HCT116 (cell line): Measurements from ENCODE around the gene SSMEM1.

Experiments used
- ATF3 ChIP-seq: IDR thresholded peaks from 2 replicates; pipeline ENCODE4 v1.6.1; 2012
- EZH2 ChIP-seq: fragments of 200-600 bp; sonication (generic); IDR thresholded peaks from 2 replicates; pipeline ENCODE4 v1.6.1; 2017; ENCODE audit warnings: antibody characterized with exemption, mixed run types
- EZH2phosphoT487 ChIP-seq: fragments of 200-600 bp; IDR thresholded peaks from 2 replicates; pipeline ENCODE4 v1.6.1; 2018; ENCODE audit warnings: antibody characterized with exemption, borderline replicate concordance
- FOSL1 ChIP-seq: IDR thresholded peaks from 2 replicates; pipeline ENCODE4 v1.6.1; 2012; ENCODE audit warnings: low read depth
- MAX ChIP-seq: IDR thresholded peaks from 2 replicates; pipeline ENCODE4 v1.6.1; 2012
- POLR2A ChIP-seq: IDR thresholded peaks from 2 replicates; pipeline ENCODE4 v1.7.0; 2011; ENCODE audit warnings: borderline replicate concordance; ENCODE audit not compliant: insufficient read depth, insufficient read length; ENCODE audit errors: extremely low read depth
- POLR2AphosphoS5 ChIP-seq: IDR thresholded peaks from 2 replicates; pipeline ENCODE4 v1.6.1; 2011; ENCODE audit warnings: mild to moderate bottlenecking, low read depth, low read length, moderate library complexity
- RAD21 ChIP-seq: IDR thresholded peaks from 2 replicates; pipeline ENCODE4 v1.6.1; 2012; ENCODE audit warnings: low read depth, mild to moderate bottlenecking
- SP1 ChIP-seq: IDR thresholded peaks from 2 replicates; pipeline ENCODE4 v1.6.1; 2012; ENCODE audit warnings: low read depth
- TCF7L2 ChIP-seq: IDR thresholded peaks from 2 replicates; pipeline ENCODE4 v1.7.0; 2011; ENCODE audit warnings: borderline replicate concordance, inconsistent platforms; ENCODE audit not compliant: insufficient read depth, insufficient read length; ENCODE audit errors: extremely low read depth
- YY1 ChIP-seq: IDR thresholded peaks from 2 replicates; pipeline ENCODE4 v1.6.1; 2011; ENCODE audit warnings: low read length, low read depth, moderate library complexity, mild to moderate bottlenecking; ENCODE audit not compliant: insufficient replicate concordance; ENCODE audit errors: extremely low read depth
- ZBTB33 ChIP-seq: IDR thresholded peaks from 2 replicates; pipeline ENCODE4 v1.6.1; 2011; ENCODE audit warnings: mild to moderate bottlenecking, low read length, moderate library complexity; ENCODE audit not compliant: insufficient replicate concordance; ENCODE audit errors: extremely low read depth
- TF ChIP-seq, protein P1 (sequence below), 3 experiments: fragments of 200-600 bp in 1 of 3; sonication (generic) in 1 of 3; IDR thresholded peaks in 2 of 3; conservative IDR thresholded peaks in 1 of 3; 2 replicates each; pipeline ENCODE4 v1.5.1; 2012 to 2017; ENCODE audit warnings: low read depth in 2 of 3, low read length in 2 of 3, antibody characterized with exemption in 1 of 3, borderline replicate concordance in 1 of 3, control low read depth in 1 of 3, mild to moderate bottlenecking in 1 of 3, mixed read lengths in 1 of 3, mixed run types in 1 of 3, moderate library complexity in 1 of 3; ENCODE audit not compliant: insufficient read depth in 1 of 3

DNA sequence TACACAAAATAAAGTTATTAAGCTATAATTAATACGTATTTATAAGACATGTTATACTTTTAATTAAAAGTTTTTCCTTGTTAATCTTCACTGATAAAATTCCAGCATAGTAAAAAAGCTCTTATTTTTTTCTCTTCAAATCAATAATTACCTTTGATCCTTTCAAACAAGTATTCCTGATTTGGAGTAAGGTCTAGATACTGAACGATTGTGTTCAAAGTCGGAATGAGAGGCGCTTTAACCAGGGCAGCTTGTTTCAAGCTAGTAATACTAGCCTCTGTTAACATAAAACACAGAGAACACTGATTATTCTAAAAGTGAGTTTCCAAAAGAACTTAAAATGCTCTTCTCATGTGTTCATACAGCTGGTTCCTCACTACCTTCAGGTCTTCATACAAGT lies 29.4 kb upstream of the SSMEM1 start:
- TF ChIP-seq EZH2phosphoT487 (no peak), RAD21 (no peak), EZH2 (no peak), POLR2A (no peak), SP1 (no peak), TCF7L2 (no peak), FOSL1 (no peak), YY1 (no peak), ZBTB33 (no peak), POLR2AphosphoS5 (no peak), ATF3 (no peak), MAX (no peak)
- TF ChIP-seq, protein P1, sequence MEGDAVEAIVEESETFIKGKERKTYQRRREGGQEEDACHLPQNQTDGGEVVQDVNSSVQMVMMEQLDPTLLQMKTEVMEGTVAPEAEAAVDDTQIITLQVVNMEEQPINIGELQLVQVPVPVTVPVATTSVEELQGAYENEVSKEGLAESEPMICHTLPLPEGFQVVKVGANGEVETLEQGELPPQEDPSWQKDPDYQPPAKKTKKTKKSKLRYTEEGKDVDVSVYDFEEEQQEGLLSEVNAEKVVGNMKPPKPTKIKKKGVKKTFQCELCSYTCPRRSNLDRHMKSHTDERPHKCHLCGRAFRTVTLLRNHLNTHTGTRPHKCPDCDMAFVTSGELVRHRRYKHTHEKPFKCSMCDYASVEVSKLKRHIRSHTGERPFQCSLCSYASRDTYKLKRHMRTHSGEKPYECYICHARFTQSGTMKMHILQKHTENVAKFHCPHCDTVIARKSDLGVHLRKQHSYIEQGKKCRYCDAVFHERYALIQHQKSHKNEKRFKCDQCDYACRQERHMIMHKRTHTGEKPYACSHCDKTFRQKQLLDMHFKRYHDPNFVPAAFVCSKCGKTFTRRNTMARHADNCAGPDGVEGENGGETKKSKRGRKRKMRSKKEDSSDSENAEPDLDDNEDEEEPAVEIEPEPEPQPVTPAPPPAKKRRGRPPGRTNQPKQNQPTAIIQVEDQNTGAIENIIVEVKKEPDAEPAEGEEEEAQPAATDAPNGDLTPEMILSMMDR (IDR thresholded peaks at IDR 0.05 in 2 of 3, conservative IDR thresholded peaks at IDR 0.05 in 1 of 3; ENCODE audit: borderline replicate concordance in 1 of 3, insufficient read depth in 1 of 3, low read depth in 2 of 3, low read length in 2 of 3) = no peak
